Skeletal muscle tissue (tissue), 4 donors: Measurements from ENCODE around the gene VEGFB. TPM values are rescaled to one million over a fixed set of nuclear protein-coding genes. Genes with fewer than 3 reads are reported as not detected.

Source experiments
- H3K27ac ChIP-seq: one replicate; pipeline ENCODE4 v1.7.0; 2013; ENCODE audit warnings: mild to moderate bottlenecking, low read depth, low read length, inconsistent platforms
- H3K27me3 ChIP-seq, 3 donors: one replicate each; pipeline ENCODE4 v1.7.0; 2013; ENCODE audit warnings: low read length in 3 of 3; ENCODE audit not compliant: control insufficient read depth in 3 of 3, insufficient read depth in 3 of 3
- H3K36me3 ChIP-seq, 3 donors: one replicate each; pipeline ENCODE4 v1.7.0; 2013; ENCODE audit warnings: low read length in 3 of 3; ENCODE audit not compliant: control insufficient read depth in 3 of 3, insufficient read depth in 3 of 3
- H3K4me1 ChIP-seq, 3 donors: one replicate each; pipeline ENCODE4 v1.7.0; 2013; ENCODE audit warnings: low read length in 3 of 3, mild to moderate bottlenecking in 3 of 3; ENCODE audit not compliant: control insufficient read depth in 3 of 3, insufficient read depth in 3 of 3
- H3K4me3 ChIP-seq, 3 donors: one replicate each; pipeline ENCODE4 v1.7.0; 2013; ENCODE audit warnings: low read length in 3 of 3
- H3K9ac ChIP-seq, 3 donors: one replicate each; pipeline ENCODE4 v1.7.0; 2013; ENCODE audit warnings: low read length in 3 of 3, mild to moderate bottlenecking in 3 of 3, moderate library complexity in 2 of 3, low read depth in 1 of 3
- H3K9me3 ChIP-seq, 3 donors: one replicate each; pipeline ENCODE4 v1.7.0; 2013; ENCODE audit warnings: low read length in 3 of 3; ENCODE audit not compliant: control insufficient read depth in 3 of 3
- total RNA-seq: library from RNA; depleted of rRNA; stranded (reverse); fragments of >200 nt; gene quantifications from one replicate; pipeline ENCODE4 v1.2.3, GENCODE V29; 2014
- donor health status: Osteomylitis.

VEGFB gene
- total RNA-seq, 1 donor from 2014 or later: 24.5 TPM

DNA sequence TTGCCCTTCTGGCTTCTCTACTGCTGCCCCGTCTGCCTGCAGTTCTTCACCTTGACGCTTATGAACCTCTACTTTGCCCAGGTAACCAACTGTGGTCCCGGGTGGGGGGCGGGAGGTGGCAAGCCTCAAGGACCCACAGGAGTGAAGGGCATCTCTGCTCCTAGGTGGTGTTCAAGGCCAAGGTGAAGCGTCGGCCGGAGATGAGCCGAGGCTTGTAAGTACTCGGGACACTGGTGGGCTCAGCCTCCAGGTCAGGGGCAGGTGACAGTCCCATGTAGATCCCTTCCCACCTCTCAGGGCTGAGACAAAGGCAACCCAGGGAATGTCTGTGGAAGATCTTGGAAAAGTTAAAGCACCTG lies 52.4 kb downstream of the VEGFB start:
- H3K4me1 ChIP-seq: peaks cover 28 to 35% (median 32%) of the 10 kb centered on the region in 3 donors
- H3K27me3 ChIP-seq: peaks cover 11 to 15% (median 15%) of the 10 kb centered on the region in 3 donors
- H3K36me3 ChIP-seq: peaks cover 0 to 6% (median 6%) of the 10 kb centered on the region in 3 donors
- peak overlapping the region in 2 of 3 donors; percentile 72 to 78 for H3K9ac ChIP-seq
- peak overlapping the region in 1 of 3 donors; percentile 73 for H3K4me3 ChIP-seq
- no peak overlapping the region for H3K27ac ChIP-seq
- no peaks in the 10 kb centered on the region for H3K9me3 ChIP-seq

DNA sequence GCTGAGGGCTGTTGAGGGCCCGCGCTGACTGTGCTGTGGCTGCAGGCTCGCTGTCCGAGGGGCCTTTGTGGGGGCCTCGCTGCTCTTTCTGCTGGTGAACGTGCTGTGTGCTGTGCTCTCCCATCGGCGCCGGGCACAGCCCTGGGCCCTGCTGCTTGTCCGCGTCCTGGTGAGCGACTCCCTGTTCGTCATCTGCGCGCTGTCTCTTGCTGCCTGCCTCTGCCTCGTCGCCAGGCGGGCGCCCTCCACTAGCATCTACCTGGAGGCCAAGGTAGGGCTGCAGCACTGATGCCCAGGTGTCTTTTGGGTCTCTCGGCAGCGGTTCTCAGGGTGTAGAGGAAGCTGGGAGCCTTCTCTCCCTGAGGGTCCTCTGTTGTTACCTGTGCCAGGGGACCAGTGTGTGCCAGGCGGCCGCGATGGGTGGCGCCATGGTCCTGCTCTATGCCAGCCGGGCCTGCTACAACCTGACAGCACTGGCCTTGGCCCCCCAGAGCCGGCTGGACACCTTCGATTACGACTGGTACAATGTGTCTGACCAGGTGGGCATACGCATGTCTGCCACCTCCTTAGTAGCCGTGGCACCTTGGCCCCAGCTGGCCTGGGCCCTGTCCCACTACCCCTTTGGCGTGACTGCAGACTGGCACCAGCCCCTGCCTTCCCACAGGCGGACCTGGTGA lies 53.4 kb downstream of the VEGFB start:
- Histone ChIP-seq H3K36me3 (peaks cover 0 to 3% (median 0%) of the 10 kb centered on the region in 3 donors), H3K27me3 (peaks cover 21 to 26% (median 25%) of the 10 kb centered on the region in 3 donors), H3K9me3 (no peaks in the 10 kb centered on the region), H3K27ac (no peak overlapping the region), H3K9ac (no peak overlapping the region), H3K4me3 (no peak overlapping the region), H3K4me1 (peaks cover 31 to 40% (median 38%) of the 10 kb centered on the region in 3 donors)

DNA sequence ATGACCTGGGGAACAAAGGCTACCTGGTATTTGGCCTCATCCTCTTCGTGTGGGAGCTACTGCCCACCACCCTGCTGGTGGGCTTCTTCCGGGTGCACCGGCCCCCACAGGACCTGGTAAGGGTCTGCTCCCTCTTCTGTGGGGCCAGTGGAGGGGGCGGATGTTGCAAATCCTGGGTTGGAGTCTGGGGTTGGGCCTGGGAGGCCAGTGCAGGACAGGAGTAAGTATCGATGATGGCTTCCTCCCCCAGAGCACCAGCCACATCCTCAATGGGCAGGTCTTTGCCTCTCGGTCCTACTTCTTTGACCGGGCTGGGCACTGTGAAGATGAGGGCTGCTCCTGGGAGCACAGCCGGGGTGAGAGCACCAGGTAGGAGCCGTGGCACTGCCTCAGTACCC lies 54.0 kb downstream of the VEGFB start:
- no peak overlapping the region for H3K27ac ChIP-seq
- peaks cover 27 to 35% (median 33%) of the 10 kb centered on the region in 3 donors for H3K4me1 ChIP-seq
- no peaks in the 10 kb centered on the region for H3K9me3 ChIP-seq
- no peak overlapping the region for H3K4me3 ChIP-seq
- H3K27me3 ChIP-seq: peaks cover 27 to 31% (median 31%) of the 10 kb centered on the region in 3 donors
- H3K9ac ChIP-seq: no peak overlapping the region
- peaks cover 0 to under 1% (median 0%) of the 10 kb centered on the region in 3 donors for H3K36me3 ChIP-seq

Other genes starting within 250 kb of the VEGFB start
- 18.3 TPM for gene OTUB1, start 248.1 kb upstream of the VEGFB start, total RNA-seq
- gene FLRT1, start 198.7 kb upstream of the VEGFB start, total RNA-seq: 0.52 TPM
- 91.9 TPM for gene MACROD1, start 68.5 kb upstream of the VEGFB start, total RNA-seq
- gene STIP1, start 48.4 kb upstream of the VEGFB start, total RNA-seq: 69.9 TPM
- 4.7 TPM for gene FERMT3, start 27.9 kb upstream of the VEGFB start, total RNA-seq
- gene TRPT1, start 8.4 kb upstream of the VEGFB start, total RNA-seq: 53.2 TPM
- 17.2 TPM for gene NUDT22, start 8.3 kb upstream of the VEGFB start, total RNA-seq
- gene DNAJC4, start 4.0 kb upstream of the VEGFB start, total RNA-seq: 18.8 TPM
- 26.1 TPM for gene FKBP2, start 6.5 kb downstream of the VEGFB start, total RNA-seq
- gene PPP1R14B, start 12.4 kb downstream of the VEGFB start, total RNA-seq: 95.0 TPM
- gene PLCB3, start 16.9 kb downstream of the VEGFB start, total RNA-seq: 9.4 TPM
- gene BAD, start 50.1 kb downstream of the VEGFB start, total RNA-seq: 23.5 TPM
- 6.3 TPM for gene GPR137, start 51.3 kb downstream of the VEGFB start, total RNA-seq
- gene KCNK4, start 56.7 kb downstream of the VEGFB start, total RNA-seq: not detected
- gene CATSPERZ, start 65.8 kb downstream of the VEGFB start, total RNA-seq: not detected
- gene ESRRA, start 70.9 kb downstream of the VEGFB start, total RNA-seq: 35.0 TPM
- 247 TPM for gene TRMT112, start 83.0 kb downstream of the VEGFB start, total RNA-seq
- gene PRDX5, start 83.5 kb downstream of the VEGFB start, total RNA-seq: 144 TPM
- 2.6 TPM for gene CCDC88B, start 105.6 kb downstream of the VEGFB start, total RNA-seq
- 13.6 TPM for gene RPS6KA4, start 124.6 kb downstream of the VEGFB start, total RNA-seq